ENCODE measurements around the gene LNPEP. TPM values are rescaled to one million over a fixed set of nuclear protein-coding genes. Genes with fewer than 3 reads are reported as not detected.

LNPEP gene
- 10 to 100 TPM; 44.7 to 45.8 TPM for total RNA-seq

GRCh38 chr5:96935559-96936430 lies at the start of gene LNPEP:
Gene LNPEP, plus strand, starts transcription at chr5:96936080. Its CDS starts 76 bp downstream, at chr5:96936156.
- no peaks in the 10 kb centered on the region for H3K9me3 Mint-ChIP-seq
- H3K4me3 Mint-ChIP-seq: peak within 1 kb of the TSS; percentile 90
- ChIA-PET CTCF (interaction anchor here (0.6 to 2.0 kb wide), 10 partner anchors 10 to 228 kb away, joined by 3 to 10 read pairs (median 4); partner anchors contain the start of genes ERAP1 and ERAP2), POLR2A (interaction anchor here (0.6 to 2.4 kb wide), 12 partner anchors 13 to 145 kb away, joined by 3 to 13 read pairs (median 6); partner anchors contain the start of genes ERAP1 and ERAP2)
- H3K27ac Mint-ChIP-seq: peak within 1 kb of the TSS; percentile 98
- H3K27me3 Mint-ChIP-seq: no peaks in the 10 kb centered on the region
- intact Hi-C loops (cut with micrococcal nuclease): loop anchor here (1.0 to 5.0 kb wide), 15 partner anchors 16 to 1994 kb away; partner anchors contain the start of genes CHD1, ERAP2 and RIOK2
- H3K4me1 Mint-ChIP-seq (ENCODE audit: low read depth): peaks cover 58% of the 10 kb centered on the region
- DNase-seq: peak; percentile 97
- peaks cover 11% of the 10 kb centered on the region for H3K36me3 Mint-ChIP-seq

GRCh38 chr5:96893342-96893741 lies 42.5 kb upstream of the LNPEP start:
- Mint-ChIP-seq H3K27me3 (no peaks in the 10 kb centered on the region), H3K4me3 (no peak overlapping the region), H3K36me3 (peaks cover 36% of the 10 kb centered on the region), H3K4me1 (ENCODE audit: low read depth) (peaks cover 41% of the 10 kb centered on the region), H3K27ac (peak overlapping the region; percentile 74), H3K9me3 (no peaks in the 10 kb centered on the region)
- peak; percentile 63 for DNase-seq
- ChIA-PET POLR2A (interaction anchor here (0.9 kb wide), 1 partner anchor 16 kb away, joined by 4 read pairs; no protein-coding TSS in a partner anchor), CTCF (interaction anchor here (0.7 to 3.1 kb wide), 3 partner anchors 11 to 132 kb away, joined by 3 to 19 read pairs (median 4); no protein-coding TSS in a partner anchor)
- intact Hi-C loops (cut with micrococcal nuclease): no loop called here

- H3K9me3 Mint-ChIP-seq: no peaks in the 10 kb centered on the region
- H3K27me3 Mint-ChIP-seq: no peaks in the 10 kb centered on the region
- H3K4me3 Mint-ChIP-seq: peak overlapping the region; percentile 79
- peaks cover 45% of the 10 kb centered on the region for H3K36me3 Mint-ChIP-seq
- peak; percentile 71 for DNase-seq
- peaks cover 48% of the 10 kb centered on the region for H3K4me1 Mint-ChIP-seq (ENCODE audit: low read depth)
- intact Hi-C loops (cut with micrococcal nuclease): loop anchor here (1.0 to 5.0 kb wide), 10 partner anchors 10 to 199 kb away; partner anchors contain the start of gene ERAP2
- peak overlapping the region; percentile 93 for H3K27ac Mint-ChIP-seq
- POLR2A ChIA-PET: interaction anchor here (1.0 to 2.5 kb wide), 6 partner anchors 11 to 61 kb away, joined by 3 to 13 read pairs (median 7); partner anchors contain the start of genes ERAP2 and LNPEP
- CTCF ChIA-PET: interaction anchor here (0.7 to 1.9 kb wide), 10 partner anchors 9 to 265 kb away, joined by 3 to 14 read pairs (median 4); partner anchors contain the start of gene ERAP2
Observed at GRCh38 chr5:96896276-96896675, 39.6 kb upstream of the LNPEP start.

GRCh38 chr5:96896806-96897205 lies 39.1 kb upstream of the LNPEP start:
- peak overlapping the region; percentile 93 for H3K27ac Mint-ChIP-seq
- intact Hi-C loops (cut with micrococcal nuclease): loop anchor here (1.0 to 5.0 kb wide), 10 partner anchors 11 to 198 kb away; partner anchors contain the start of gene ERAP2
- DNase-seq: peak; percentile 62
- H3K9me3 Mint-ChIP-seq: no peaks in the 10 kb centered on the region
- peaks cover 48% of the 10 kb centered on the region for H3K4me1 Mint-ChIP-seq (ENCODE audit: low read depth)
- ChIA-PET POLR2A (interaction anchor here (1.0 to 2.5 kb wide), 6 partner anchors 12 to 61 kb away, joined by 3 to 13 read pairs (median 7); partner anchors contain the start of genes ERAP2 and LNPEP), CTCF (interaction anchor here (0.6 to 1.9 kb wide), 12 partner anchors 8 to 264 kb away, joined by 3 to 14 read pairs (median 4); partner anchors contain the start of gene ERAP2)
- peak overlapping the region; percentile 79 for H3K4me3 Mint-ChIP-seq
- peaks cover 50% of the 10 kb centered on the region for H3K36me3 Mint-ChIP-seq
- H3K27me3 Mint-ChIP-seq: no peaks in the 10 kb centered on the region

- intact Hi-C loops (cut with micrococcal nuclease): no loop called here
- ChIA-PET CTCF (interaction anchor here (0.7 to 4.1 kb wide), 4 partner anchors 25 to 97 kb away, joined by 3 to 18 read pairs (median 4); partner anchors contain the start of gene ERAP2), POLR2A (no interaction called here)
- Mint-ChIP-seq H3K4me3 (no peak overlapping the region), H3K27ac (no peak overlapping the region), H3K27me3 (no peaks in the 10 kb centered on the region), H3K4me1 (ENCODE audit: low read depth) (peaks cover 28% of the 10 kb centered on the region), H3K9me3 (no peaks in the 10 kb centered on the region), H3K36me3 (peaks cover 58% of the 10 kb centered on the region)
- no peak for DNase-seq
Observed at GRCh38 chr5:96901384-96901783, 34.5 kb upstream of the LNPEP start.

- CTCF ChIA-PET: interaction anchor here (0.5 to 4.1 kb wide), 4 partner anchors 26 to 557 kb away, joined by 3 to 18 read pairs (median 4); partner anchors contain the start of gene ERAP2
- Mint-ChIP-seq H3K9me3 (no peaks in the 10 kb centered on the region), H3K4me1 (ENCODE audit: low read depth) (peaks cover 23% of the 10 kb centered on the region), H3K27me3 (no peaks in the 10 kb centered on the region), H3K4me3 (no peak overlapping the region), H3K27ac (no peak overlapping the region), H3K36me3 (peaks cover 56% of the 10 kb centered on the region)
- POLR2A ChIA-PET: no interaction called here
- no peak for DNase-seq
- intact Hi-C loops (cut with micrococcal nuclease): no loop called here
Observed at GRCh38 chr5:96901841-96902240, 34.0 kb upstream of the LNPEP start.

- no peaks in the 10 kb centered on the region for H3K27me3 Mint-ChIP-seq
- DNase-seq: no peak
- peaks cover 17% of the 10 kb centered on the region for H3K4me1 Mint-ChIP-seq (ENCODE audit: low read depth)
- H3K4me3 Mint-ChIP-seq: no peak overlapping the region
- ChIA-PET POLR2A (no interaction called here), CTCF (interaction anchor here (4.1 kb wide), 1 partner anchor 33 kb away, joined by 18 read pairs; no protein-coding TSS in a partner anchor)
- intact Hi-C loops (cut with micrococcal nuclease): no loop called here
- H3K9me3 Mint-ChIP-seq: no peaks in the 10 kb centered on the region
- H3K36me3 Mint-ChIP-seq: peaks cover 48% of the 10 kb centered on the region
- no peak overlapping the region for H3K27ac Mint-ChIP-seq
Observed at GRCh38 chr5:96902876-96903275, 33.0 kb upstream of the LNPEP start.

GRCh38 chr5:96903300-96903699 lies 32.6 kb upstream of the LNPEP start:
- ChIA-PET POLR2A (interaction anchor here (1.4 kb wide), 1 partner anchor 30 kb away, joined by 3 read pairs; no protein-coding TSS in a partner anchor), CTCF (interaction anchor here (1.0 to 1.4 kb wide), 2 partner anchors 27 to 258 kb away, joined by 4 read pairs; partner anchors contain the start of gene ERAP2)
- Mint-ChIP-seq H3K36me3 (peaks cover 48% of the 10 kb centered on the region), H3K27me3 (no peaks in the 10 kb centered on the region), H3K9me3 (no peaks in the 10 kb centered on the region), H3K4me1 (ENCODE audit: low read depth) (peaks cover 17% of the 10 kb centered on the region), H3K4me3 (no peak overlapping the region), H3K27ac (no peak overlapping the region)
- no peak for DNase-seq
- intact Hi-C loops (cut with micrococcal nuclease): no loop called here

GRCh38 chr5:96904054-96904931 lies 31.6 kb upstream of the LNPEP start:
- ChIA-PET POLR2A (interaction anchor here (1.4 kb wide), 1 partner anchor 29 kb away, joined by 3 read pairs; no protein-coding TSS in a partner anchor), CTCF (interaction anchor here (0.9 to 1.4 kb wide), 5 partner anchors 8 to 257 kb away, joined by 3 to 4 read pairs (median 4); partner anchors contain the start of gene ERAP2)
- Mint-ChIP-seq H3K4me3 (no peak overlapping the region), H3K27me3 (no peaks in the 10 kb centered on the region), H3K27ac (no peak overlapping the region), H3K9me3 (no peaks in the 10 kb centered on the region), H3K4me1 (ENCODE audit: low read depth) (peaks cover 15% of the 10 kb centered on the region), H3K36me3 (peaks cover 47% of the 10 kb centered on the region)
- intact Hi-C loops (cut with micrococcal nuclease): no loop called here
- no peak for DNase-seq

- no peak for DNase-seq
- Mint-ChIP-seq H3K27me3 (no peaks in the 10 kb centered on the region), H3K9me3 (no peaks in the 10 kb centered on the region), H3K4me1 (ENCODE audit: low read depth) (peaks cover 15% of the 10 kb centered on the region), H3K27ac (no peak overlapping the region), H3K4me3 (no peak overlapping the region), H3K36me3 (peaks cover 42% of the 10 kb centered on the region)
- POLR2A ChIA-PET: no interaction called here
- CTCF ChIA-PET: interaction anchor here (0.6 to 1.1 kb wide), 2 partner anchors 9 to 154 kb away, joined by 3 to 4 read pairs; no protein-coding TSS in a partner anchor
- intact Hi-C loops (cut with micrococcal nuclease): no loop called here
Observed at GRCh38 chr5:96905864-96906263, 30.0 kb upstream of the LNPEP start.

GRCh38 chr5:96909003-96909402 lies 26.9 kb upstream of the LNPEP start:
- peaks cover 30% of the 10 kb centered on the region for H3K36me3 Mint-ChIP-seq
- ChIA-PET CTCF (interaction anchor here (0.6 to 1.4 kb wide), 2 partner anchors 18 to 40 kb away, joined by 3 to 6 read pairs; no protein-coding TSS in a partner anchor), POLR2A (no interaction called here)
- no peaks in the 10 kb centered on the region for H3K27me3 Mint-ChIP-seq
- no peak overlapping the region for H3K27ac Mint-ChIP-seq
- DNase-seq: no peak
- intact Hi-C loops (cut with micrococcal nuclease): no loop called here
- peaks cover 5% of the 10 kb centered on the region for H3K4me1 Mint-ChIP-seq (ENCODE audit: low read depth)
- H3K4me3 Mint-ChIP-seq: no peak overlapping the region
- H3K9me3 Mint-ChIP-seq: no peaks in the 10 kb centered on the region

Data from activated CD4-positive, alpha-beta memory T cell treated with anti-CD3 and anti-CD28 coated beads for 36 hours (primary cell).